GM23248 (cell line): Measurements from ENCODE around the gene CDH13. TPM values are rescaled to one million over a fixed set of nuclear protein-coding genes. Genes with fewer than 3 reads are reported as not detected.
A peak's percentile ranks its signal among the peaks of the same experiment; 100 is the strongest.

Source experiments
- DNase-seq: peaks from one replicate; pipeline ENCODE4 v3.0.0-alpha.2; 2015
- H2AFZ ChIP-seq: fragments of 200-600 bp; sonication (generic); 2 replicates; pipeline ENCODE4 v1.6.1; 2016; ENCODE audit warnings: antibody characterized with exemption
- H3F3A ChIP-seq: fragments of 200-600 bp; sonication (generic); 2 replicates; pipeline ENCODE4 v1.6.1; 2016; ENCODE audit warnings: mild to moderate bottlenecking, antibody characterized with exemption, mixed run types; ENCODE audit not compliant: insufficient read depth
- H3K27ac ChIP-seq: fragments of 200-600 bp; sonication (generic); 2 replicates; pipeline ENCODE4 v1.5.1; 2016; ENCODE audit warnings: mild to moderate bottlenecking
- H3K27me3 ChIP-seq: fragments of 200-600 bp; sonication (generic); replicated peaks from 2 replicates; pipeline ENCODE4 v1.6.1; 2016; ENCODE audit warnings: mild to moderate bottlenecking; ENCODE audit not compliant: insufficient read depth
- H3K36me3 ChIP-seq: fragments of 200-600 bp; sonication (generic); 2 replicates; pipeline ENCODE4 v1.6.1; 2016; ENCODE audit warnings: low read depth, mild to moderate bottlenecking
- H3K4me1 ChIP-seq: fragments of 200-600 bp; sonication (generic); 2 replicates; pipeline ENCODE4 v1.6.1; 2016; ENCODE audit warnings: mild to moderate bottlenecking; ENCODE audit not compliant: insufficient read depth
- H3K4me2 ChIP-seq: fragments of 200-600 bp; sonication (generic); one replicate; pipeline ENCODE4 v1.6.1; 2016; ENCODE audit warnings: mild to moderate bottlenecking; ENCODE audit not compliant: unreplicated experiment
- H3K4me3 ChIP-seq: fragments of 200-600 bp; sonication (generic); 2 replicates; pipeline ENCODE4 v1.5.1; 2016; ENCODE audit warnings: mild to moderate bottlenecking
- H3K79me2 ChIP-seq: fragments of 200-600 bp; sonication (generic); 2 replicates; pipeline ENCODE4 v1.6.1; 2016; ENCODE audit warnings: mild to moderate bottlenecking; ENCODE audit not compliant: insufficient read depth
- H3K9ac ChIP-seq: fragments of 200-600 bp; sonication (generic); 2 replicates; pipeline ENCODE4 v1.6.1; 2016; ENCODE audit warnings: mild to moderate bottlenecking
- H3K9me2 ChIP-seq: fragments of 200-600 bp; sonication (generic); 2 replicates; pipeline ENCODE4 v1.6.1; 2016; ENCODE audit warnings: mixed run types, mild to moderate bottlenecking, moderate library complexity; ENCODE audit not compliant: insufficient read depth
- H3K9me3 ChIP-seq: fragments of 200-600 bp; sonication (generic); one replicate; pipeline ENCODE4 v1.6.1; 2017; ENCODE audit warnings: low read depth
- H4K20me1 ChIP-seq: fragments of 200-600 bp; sonication (generic); 2 replicates; pipeline ENCODE4 v1.6.0; 2016; ENCODE audit not compliant: insufficient read depth
- EZH2 ChIP-seq: fragments of 200-600 bp; sonication (generic); IDR thresholded peaks from 2 replicates; pipeline ENCODE4 v1.6.1; 2018; ENCODE audit warnings: antibody characterized with exemption, mild to moderate bottlenecking; ENCODE audit not compliant: insufficient read depth, poor library complexity, severe bottlenecking
- EZH2phosphoT487 ChIP-seq: fragments of 200-600 bp; sonication (generic); IDR thresholded peaks from 2 replicates; pipeline ENCODE4 v1.6.1; 2018; ENCODE audit warnings: antibody characterized with exemption, moderate library complexity, mild to moderate bottlenecking, low read depth; ENCODE audit not compliant: insufficient read depth
- WGBS, 2 experiments: methylation state at CpG; one replicate each; pipeline ENCODE4 v1.1.6; 2015 to 2017; ENCODE audit warnings: low lambda C conversion rate in 2 of 2, low coverage in 1 of 2; ENCODE audit errors: missing lambda C conversion rate in 2 of 2; 5-methylcytosine and 5-hydroxymethylcytosine counted together
- in situ Hi-C: fragments of 300-500 bp; cut with MboI; formaldehyde crosslinking; loops from 2 replicates; pipeline ENCODE4 v1.15.0; 2020
- polyA plus RNA-seq: library from polyadenylated mRNA; unstranded; fragments of >200 nt; fragmentation: Nextera tagmentation; extraction: Ambion mirVana; gene quantifications from 2 replicates; pipeline ENCODE4 v1.2.1, GENCODE V29; 2016
- total RNA-seq: library from RNA; depleted of rRNA; stranded (reverse); fragments of >200 nt; shearing (Covaris generic); gene quantifications from 2 replicates; pipeline ENCODE4 v1.2.3, GENCODE V29; 2014

Gene CDH13
- total and polyA plus RNA-seq, 2 experiments from 2014 or later: 51.0 to 52.8 TPM

DNA sequence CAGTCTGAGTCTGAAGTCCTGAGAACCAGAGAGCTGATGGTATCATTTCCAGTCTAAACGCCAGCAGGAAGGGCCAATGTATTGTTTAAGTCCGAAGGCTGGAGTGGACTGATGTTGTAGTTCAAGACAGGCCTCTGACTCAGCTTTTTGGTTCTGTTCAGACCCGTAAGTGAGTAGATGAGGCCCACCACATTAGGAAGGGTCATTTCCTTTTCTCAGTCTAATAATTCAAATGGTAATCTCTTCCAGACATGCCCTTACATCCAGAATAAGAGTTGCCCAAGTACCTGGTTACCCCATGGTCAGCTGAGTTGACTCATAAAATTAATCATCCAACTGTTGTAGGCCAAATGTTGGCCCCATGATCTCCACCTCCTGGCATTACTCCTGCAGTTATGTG lies 738.4 kb downstream of the CDH13 start:
- in situ Hi-C loops: no loop called here
- DNase-seq: peak; percentile 76
- no peak overlapping the region for H2AFZ ChIP-seq
- no peaks in the 10 kb centered on the region for H3K27me3 ChIP-seq
- no peaks in the 10 kb centered on the region for H3K36me3 ChIP-seq
- no peak overlapping the region for H3K4me3 ChIP-seq
- H3K9ac ChIP-seq: no peak overlapping the region
- H3K4me2 ChIP-seq: no peak overlapping the region
- peak overlapping the region; percentile 35 for H3K27ac ChIP-seq
- no peaks in the 10 kb centered on the region for H3K9me2 ChIP-seq
- TF ChIP-seq EZH2: no peak
- TF ChIP-seq EZH2phosphoT487: no peak
- H4K20me1 ChIP-seq: no peaks in the 10 kb centered on the region
- H3K79me2 ChIP-seq: no peaks in the 10 kb centered on the region
- peaks cover 10% of the 10 kb centered on the region; the same call in 1 of the 2 replicates for H3K4me1 ChIP-seq
- no peaks in the 10 kb centered on the region for H3K9me3 ChIP-seq
- peaks cover 17% of the 10 kb centered on the region; the same call in 1 of the 2 replicates for H3F3A ChIP-seq
- 9 to 14% methylated on average over 3 of the region's 3 CpGs for WGBS, 2 experiments

GRCh38 chr16:83366228-83366627 lies 739.5 kb downstream of the CDH13 start:
- in situ Hi-C loops: no loop called here
- Histone ChIP-seq H3K4me2 (no peak overlapping the region), H3K9me3 (no peaks in the 10 kb centered on the region), H3K27me3 (no peaks in the 10 kb centered on the region), H3K9me2 (no peaks in the 10 kb centered on the region), H3K36me3 (no peaks in the 10 kb centered on the region), H3K9ac (no peak overlapping the region), H3K79me2 (no peaks in the 10 kb centered on the region), H3K4me3 (no peak overlapping the region), H4K20me1 (no peaks in the 10 kb centered on the region), H3F3A (peaks cover 17% of the 10 kb centered on the region; the same call in 1 of the 2 replicates), H3K27ac (no peak overlapping the region), H3K4me1 (peaks cover 10% of the 10 kb centered on the region; the same call in 1 of the 2 replicates), H2AFZ (no peak overlapping the region)
- 97 to 98% methylated on average over 12 of the region's 12 CpGs for WGBS, 2 experiments
- no peak for TF ChIP-seq EZH2phosphoT487
- TF ChIP-seq EZH2: no peak
- DNase-seq: no peak

GRCh38 chr16:83374979-83375378 lies 748.2 kb downstream of the CDH13 start:
- H3K27me3 ChIP-seq: no peaks in the 10 kb centered on the region
- no peaks in the 10 kb centered on the region for H4K20me1 ChIP-seq
- H2AFZ ChIP-seq: no peak overlapping the region
- in situ Hi-C loops: no loop called here
- no peak overlapping the region for H3K9ac ChIP-seq
- 78 to 80% methylated on average over 3 of the region's 3 CpGs for WGBS, 2 experiments
- H3K4me2 ChIP-seq: no peak overlapping the region
- no peaks in the 10 kb centered on the region for H3K36me3 ChIP-seq
- no peaks in the 10 kb centered on the region for H3F3A ChIP-seq
- no peak overlapping the region for H3K4me3 ChIP-seq
- TF ChIP-seq EZH2: no peak
- TF ChIP-seq EZH2phosphoT487: no peak
- no peaks in the 10 kb centered on the region for H3K9me2 ChIP-seq
- H3K79me2 ChIP-seq: no peaks in the 10 kb centered on the region
- H3K9me3 ChIP-seq: no peaks in the 10 kb centered on the region
- H3K4me1 ChIP-seq: no peaks in the 10 kb centered on the region
- no peak overlapping the region for H3K27ac ChIP-seq
- DNase-seq: no peak

DNA sequence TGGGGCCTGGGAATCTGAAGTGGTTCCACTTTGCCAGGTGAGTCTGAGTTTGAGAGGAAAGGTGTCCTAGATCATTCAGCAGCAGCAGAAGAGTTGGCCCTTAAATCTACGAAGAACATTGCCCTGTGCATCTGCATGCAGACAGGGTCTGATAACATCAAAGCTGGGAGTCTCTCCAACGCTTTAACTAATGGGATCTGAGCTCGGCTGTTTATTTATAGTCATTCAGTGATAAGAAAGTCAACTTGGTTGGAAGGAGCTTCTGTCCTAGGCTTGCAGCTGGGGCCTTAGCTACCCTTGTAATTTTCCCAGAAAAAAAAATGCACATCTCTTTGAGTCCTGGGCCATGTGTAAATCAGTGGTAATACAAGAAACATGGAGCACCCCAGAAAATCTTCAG lies 763.0 kb downstream of the CDH13 start:
- H3K9me2 ChIP-seq: no peaks in the 10 kb centered on the region
- no peaks in the 10 kb centered on the region for H3K79me2 ChIP-seq
- no peak overlapping the region for H2AFZ ChIP-seq
- in situ Hi-C loops: no loop called here
- no peak for DNase-seq
- peaks cover 7% of the 10 kb centered on the region for H3K4me1 ChIP-seq
- no peak overlapping the region for H3K4me2 ChIP-seq
- 38 to 49% methylated on average over 3 of the region's 3 CpGs for WGBS, 2 experiments
- H4K20me1 ChIP-seq: no peaks in the 10 kb centered on the region
- TF ChIP-seq EZH2phosphoT487 (no peak), EZH2 (no peak)
- H3K9me3 ChIP-seq: no peaks in the 10 kb centered on the region
- H3K4me3 ChIP-seq: no peak overlapping the region
- no peak overlapping the region for H3K27ac ChIP-seq
- no peaks in the 10 kb centered on the region for H3F3A ChIP-seq
- no peaks in the 10 kb centered on the region for H3K36me3 ChIP-seq
- H3K9ac ChIP-seq: no peak overlapping the region
- H3K27me3 ChIP-seq: no peaks in the 10 kb centered on the region

DNA sequence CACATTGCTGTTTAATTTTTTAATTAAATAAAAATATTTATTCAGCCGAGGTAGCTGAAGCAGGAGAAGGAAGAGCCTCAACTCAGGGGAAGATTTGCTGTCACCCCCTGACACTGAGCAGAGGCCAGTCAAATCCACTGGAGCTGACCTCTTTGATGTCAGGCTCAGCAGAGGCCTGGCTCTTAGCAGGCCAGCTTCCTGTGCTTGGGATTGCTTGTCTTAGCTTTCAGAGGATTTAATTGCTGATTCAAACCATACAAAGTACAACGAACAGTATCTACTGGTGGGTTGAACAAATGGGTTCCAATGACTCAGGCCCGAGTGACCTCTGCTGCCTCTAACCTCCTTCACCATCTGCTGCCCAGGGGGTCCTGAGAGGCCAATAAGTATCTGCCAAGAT lies 764.0 kb downstream of the CDH13 start:
- 12 to 22% methylated on average over 3 of the region's 3 CpGs for WGBS, 2 experiments
- TF ChIP-seq EZH2phosphoT487: no peak
- TF ChIP-seq EZH2: no peak

More for the DNA sequence above, 764.0 kb downstream of the CDH13 start:
- Histone ChIP-seq H3K9me2 (no peaks in the 10 kb centered on the region), H3K4me3 (no peak overlapping the region), H3K27me3 (no peaks in the 10 kb centered on the region), H4K20me1 (no peaks in the 10 kb centered on the region), H3K27ac (no peak overlapping the region), H2AFZ (no peak overlapping the region), H3K36me3 (no peaks in the 10 kb centered on the region), H3K4me1 (peaks cover 7% of the 10 kb centered on the region), H3K9me3 (no peaks in the 10 kb centered on the region), H3K79me2 (no peaks in the 10 kb centered on the region), H3K4me2 (no peak overlapping the region), H3F3A (no peaks in the 10 kb centered on the region), H3K9ac (no peak overlapping the region)
- DNase-seq: no peak
- in situ Hi-C loops: no loop called here
